GM18519 (cell line): ENCODE measurements around the gene C1orf115.
"Not testable (repeated sequence)": the region's sequence is repeated elsewhere in the genome, so short reads cannot be mapped to it uniquely, and the experiment has no call there.

Source experiments
- ATAC-seq: cut with Tn5 transposase; IDR thresholded peaks from one replicate; pipeline ENCODE4 v1.9.1; 2021; ENCODE audit warnings: mild to moderate bottlenecking, moderate library complexity; ENCODE audit not compliant: unreplicated experiment, low FRiP score

C1orf115 gene

DNA sequence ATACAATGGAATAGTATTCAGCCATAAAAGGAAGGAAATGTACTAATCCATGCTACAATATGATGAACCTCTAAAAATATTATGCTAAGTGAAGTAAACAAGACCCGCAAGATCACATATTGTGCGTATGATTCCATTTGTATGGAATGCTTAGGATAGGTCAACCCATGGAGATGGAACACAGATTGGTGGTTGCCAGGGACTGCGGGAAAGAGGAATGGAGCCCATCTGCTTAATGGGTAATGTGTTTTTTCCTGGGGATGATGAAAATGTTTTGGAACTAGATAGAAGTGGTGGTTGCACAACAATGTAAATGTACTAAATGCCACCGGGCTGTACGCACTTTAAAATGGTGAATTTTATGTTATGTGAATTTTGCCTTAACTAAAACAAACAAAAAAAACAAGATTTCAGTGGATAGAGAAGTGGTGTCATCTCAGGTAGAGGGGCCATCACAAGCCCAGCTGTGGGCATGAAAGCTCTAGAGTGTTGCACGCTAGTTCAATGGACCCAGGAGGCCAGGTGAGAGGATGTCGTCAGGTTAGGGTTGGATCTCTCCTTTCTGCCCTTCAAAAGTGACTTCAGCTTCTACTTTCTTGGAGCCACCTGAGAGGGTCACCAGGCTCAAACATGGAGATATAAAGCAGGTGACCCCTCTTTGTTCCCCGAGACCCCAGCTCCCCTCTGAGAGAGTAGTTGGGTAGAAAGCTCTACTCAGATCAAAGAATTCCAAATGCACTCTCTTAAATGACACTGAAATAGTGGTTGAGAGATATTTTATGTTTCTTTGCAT is 2.5 kb downstream of the C1orf115 start:
- no peak for ATAC-seq

DNA sequence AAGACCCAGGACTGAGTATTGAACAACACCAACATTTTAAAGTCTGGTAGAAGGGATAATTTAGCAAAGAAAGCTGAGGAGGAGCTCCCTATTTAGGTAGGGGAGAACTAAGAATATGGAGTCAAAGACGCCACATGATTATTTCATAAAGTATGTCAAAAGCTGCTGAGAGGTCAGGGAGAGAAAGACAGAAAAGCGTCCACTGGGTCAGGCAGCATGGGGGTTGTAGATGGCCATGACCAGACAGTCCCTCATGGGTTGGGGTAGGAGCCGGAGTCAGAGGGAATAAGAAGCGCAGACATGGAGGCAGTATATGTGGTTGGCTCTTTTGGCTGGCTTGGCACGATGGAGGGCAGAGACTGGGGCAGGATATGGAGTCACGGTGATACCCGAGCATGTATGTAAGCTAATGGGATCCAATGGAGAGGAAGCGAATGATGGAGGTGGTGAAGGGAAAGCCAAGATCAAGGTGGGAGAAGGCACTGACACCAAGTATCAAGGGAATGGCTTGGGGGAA is 4.8 kb downstream of the C1orf115 start:
- no peak for ATAC-seq

DNA sequence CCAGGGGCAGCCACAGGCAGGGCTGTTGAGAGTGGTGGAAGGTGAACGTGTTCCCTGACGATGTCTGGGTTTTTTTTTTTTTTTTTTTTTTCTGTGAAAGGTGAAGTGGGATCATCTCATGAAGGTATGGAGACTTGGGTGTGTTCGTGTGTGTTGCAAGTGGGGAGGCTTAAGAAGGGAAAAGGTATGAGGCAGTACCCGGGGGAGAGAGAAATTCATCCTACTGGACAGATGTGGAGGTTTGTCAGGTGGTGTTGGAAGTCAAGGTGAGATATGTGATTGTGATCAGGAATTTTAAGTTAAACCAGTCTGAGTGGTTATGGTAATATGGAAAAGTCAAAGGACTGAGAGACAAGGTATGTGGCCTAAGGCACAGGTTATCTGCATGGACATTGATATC is 5.3 kb downstream of the C1orf115 start:
- no peak for ATAC-seq

DNA sequence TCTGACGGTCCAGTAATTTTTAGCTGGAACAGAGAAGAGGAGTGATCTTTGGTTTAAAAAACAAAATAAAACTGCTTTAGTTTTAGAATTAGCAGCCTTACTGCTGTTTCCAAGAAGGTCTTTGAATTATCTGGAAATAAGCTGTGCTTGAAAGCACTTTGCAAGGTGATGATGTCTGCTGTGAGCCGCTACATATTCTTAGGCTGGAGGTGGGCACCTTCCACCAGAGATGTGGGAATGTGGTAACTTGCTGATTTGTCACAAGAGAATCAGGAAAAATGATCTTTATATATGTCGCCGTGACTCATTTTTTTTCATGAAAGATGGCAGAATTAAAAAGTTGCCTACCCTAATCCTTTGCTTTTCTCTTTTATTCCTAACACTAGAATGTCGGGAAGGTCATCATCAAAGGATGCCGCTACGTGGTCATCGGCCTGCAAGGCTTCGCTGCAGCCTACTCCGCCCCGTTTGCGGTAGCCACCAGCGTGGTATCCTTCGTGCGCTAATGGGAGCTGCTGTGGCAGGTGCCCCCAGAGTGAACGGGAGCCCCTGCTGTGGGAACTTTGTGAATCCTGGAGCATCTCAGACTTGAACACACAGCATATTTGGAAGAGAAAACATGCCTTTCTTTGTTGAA is 6.2 kb downstream of the C1orf115 start:
- ATAC-seq = no peak

DNA sequence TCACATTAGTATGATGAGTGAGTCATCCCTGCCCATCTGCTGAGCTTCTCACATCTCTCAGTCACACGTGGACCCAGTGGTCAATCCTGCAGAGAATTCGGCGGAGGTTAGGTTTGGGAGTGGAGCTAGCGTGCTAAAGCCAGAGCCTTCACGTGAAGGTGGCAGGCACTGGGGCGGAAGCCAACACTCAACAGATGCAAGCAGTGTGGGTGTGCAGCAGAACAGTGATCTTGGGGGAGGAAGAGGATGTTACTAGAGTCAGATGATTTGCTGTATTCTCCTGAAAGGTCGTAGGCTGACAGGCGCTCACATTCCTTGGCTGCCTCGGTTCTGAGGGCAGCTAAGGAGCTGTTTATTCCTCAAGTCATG is 6.7 kb downstream of the C1orf115 start:
- no peak for ATAC-seq

DNA sequence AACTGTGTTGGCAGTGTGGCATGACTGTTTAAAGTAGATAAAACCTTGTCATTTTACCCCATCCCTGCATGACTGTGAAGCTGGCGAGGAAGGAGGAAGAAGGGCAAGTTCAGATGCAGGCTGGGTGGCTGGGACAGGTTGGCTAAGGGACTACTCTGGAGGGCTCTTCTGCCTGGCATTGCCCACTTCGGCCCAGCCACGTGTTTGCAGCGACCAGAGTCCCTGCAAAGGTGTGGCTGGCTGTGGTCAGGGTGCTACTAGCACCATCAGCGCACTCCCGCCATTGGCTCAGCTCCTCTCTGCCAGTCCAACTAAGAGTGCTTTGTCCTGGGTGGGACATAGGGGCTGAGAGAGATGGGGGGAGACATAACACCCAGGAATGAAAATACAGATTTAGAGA is 7.2 kb downstream of the C1orf115 start:
- ATAC-seq = no peak

DNA sequence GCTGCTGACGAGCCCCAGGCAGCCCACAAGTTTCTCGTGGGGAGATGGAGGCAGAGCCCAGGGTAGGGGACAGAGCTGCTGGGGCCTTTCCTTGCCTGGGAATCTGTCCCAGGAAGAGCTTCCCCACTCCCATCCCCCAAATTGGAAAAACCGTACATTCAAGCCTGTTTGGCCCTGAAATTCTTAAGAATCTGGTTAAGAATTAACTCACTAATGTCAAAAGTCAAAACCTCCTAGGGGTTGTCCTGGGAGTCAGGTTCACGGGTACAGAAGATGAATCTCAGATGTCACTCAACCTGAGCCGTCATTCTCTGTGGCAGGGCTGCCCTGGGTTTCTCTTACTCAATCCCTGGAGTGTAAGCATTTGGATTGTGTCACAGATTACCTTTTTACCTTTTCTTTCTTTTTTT is 8.4 kb downstream of the C1orf115 start:
- ATAC-seq = no peak

DNA sequence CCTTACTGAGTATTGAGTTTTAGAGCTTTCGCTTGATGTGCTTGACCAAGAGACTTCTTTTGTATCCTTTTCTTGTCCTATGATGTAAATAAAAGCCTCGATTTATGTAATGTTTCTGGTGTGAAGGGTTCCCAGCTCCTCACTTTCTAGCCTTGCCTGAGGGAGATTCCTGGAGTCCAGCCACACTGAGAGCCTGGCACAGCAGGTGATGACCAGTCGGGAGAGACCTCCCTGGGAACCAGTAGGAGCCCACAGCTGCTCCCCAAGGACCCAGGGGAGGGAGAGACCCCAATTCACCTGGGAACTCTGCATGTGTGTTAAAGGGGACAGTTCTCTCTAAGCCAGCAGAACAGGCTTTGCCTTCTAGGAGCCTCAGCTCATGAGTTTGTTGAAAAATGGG is 8.9 kb downstream of the C1orf115 start:
- no peak for ATAC-seq

DNA sequence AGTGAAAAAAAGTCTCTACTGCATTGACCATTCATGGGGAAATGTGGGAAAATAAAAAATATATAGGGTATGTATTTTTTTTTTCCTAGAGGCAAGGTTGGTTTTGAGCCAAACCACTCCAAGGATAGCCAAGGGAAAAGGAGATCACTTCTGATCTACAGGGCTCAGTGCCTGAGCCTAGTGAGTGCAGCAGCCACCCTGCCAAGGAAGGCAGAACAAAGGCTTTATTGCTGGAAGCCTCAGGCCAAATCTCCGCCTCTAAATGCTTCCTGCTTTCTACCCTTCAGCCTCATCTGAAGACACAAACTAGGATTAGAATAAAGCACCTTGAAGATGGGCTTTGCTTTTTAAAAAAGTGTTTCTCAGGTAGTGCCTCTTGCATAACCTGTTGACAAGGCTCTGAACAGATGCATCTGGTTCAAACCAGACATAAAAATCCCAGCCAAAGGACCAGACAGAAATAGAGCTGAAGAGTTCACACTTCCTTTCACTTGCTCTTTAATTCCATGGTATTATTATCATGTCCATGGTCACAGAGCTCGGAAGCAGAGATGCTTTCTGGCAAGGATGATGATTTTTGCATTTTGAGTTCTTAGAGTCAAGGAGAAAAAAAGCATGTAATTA is 10.5 kb downstream of the C1orf115 start:
- no peak for ATAC-seq

DNA sequence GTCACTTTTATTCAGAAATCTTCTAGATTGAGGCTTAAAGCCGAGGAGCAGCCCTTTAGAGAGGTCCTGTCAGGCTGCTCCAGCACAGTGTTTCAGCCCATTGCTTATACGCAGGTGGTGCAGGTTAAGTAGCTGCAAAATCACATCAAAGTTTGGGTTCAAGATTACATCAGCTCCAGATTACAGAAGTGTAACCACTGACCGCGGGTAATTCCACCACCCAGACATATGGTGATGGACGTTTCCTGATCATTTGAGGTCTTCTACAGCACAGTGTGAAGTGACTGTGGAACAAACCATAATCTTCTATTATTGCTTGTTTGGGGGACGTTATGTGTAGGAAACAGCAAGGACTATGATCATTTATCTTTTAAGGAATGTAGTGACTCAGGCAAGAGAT is 11.8 kb downstream of the C1orf115 start:
- no peak for ATAC-seq

DNA sequence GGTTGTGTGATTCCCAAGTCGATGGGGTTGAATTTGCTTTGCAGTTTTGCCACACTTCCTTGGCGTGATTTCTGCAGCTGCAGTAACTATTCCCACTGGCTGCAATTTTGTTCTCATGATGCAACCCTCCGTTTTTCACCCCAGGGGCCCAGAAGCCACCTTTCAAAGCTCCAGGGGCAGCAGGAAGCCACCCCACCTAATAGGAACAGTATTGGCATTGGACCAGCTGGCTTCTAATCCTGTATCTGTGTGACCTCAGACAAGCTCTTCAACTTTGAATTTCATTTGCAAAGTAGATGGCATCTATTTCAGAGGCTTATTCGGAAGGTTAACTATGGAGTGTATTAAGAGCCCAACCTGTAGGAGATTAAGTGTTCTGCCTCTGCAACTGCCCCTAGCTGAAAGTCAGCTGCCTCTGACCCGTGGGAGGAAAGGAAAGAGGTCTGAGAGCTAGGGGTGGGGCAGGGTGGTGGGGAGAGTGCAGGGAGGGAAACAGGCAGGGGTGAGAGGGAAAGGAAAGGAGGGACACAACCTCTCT is 12.6 kb downstream of the C1orf115 start:
- ATAC-seq = no peak

DNA sequence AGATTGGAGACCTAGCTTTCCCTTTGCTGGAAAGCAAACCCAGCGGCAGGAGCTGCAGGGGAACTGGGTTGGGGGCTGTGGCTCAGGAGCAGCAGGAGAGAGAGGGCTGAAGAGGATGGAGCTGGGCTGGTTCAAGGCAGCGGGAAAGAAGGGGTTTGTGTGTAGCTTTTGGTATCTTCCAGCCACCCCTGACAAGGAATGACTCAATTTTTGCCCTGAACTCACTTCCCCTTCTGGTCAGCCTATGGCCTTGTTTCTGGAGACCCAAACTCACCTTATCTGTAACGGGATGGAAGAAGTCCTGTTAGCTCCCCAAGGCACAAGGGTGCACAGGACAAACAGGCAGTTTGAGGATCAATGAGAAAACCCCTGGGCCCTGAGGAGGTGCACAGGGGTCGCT is 13.1 kb downstream of the C1orf115 start:
- no peak for ATAC-seq

DNA sequence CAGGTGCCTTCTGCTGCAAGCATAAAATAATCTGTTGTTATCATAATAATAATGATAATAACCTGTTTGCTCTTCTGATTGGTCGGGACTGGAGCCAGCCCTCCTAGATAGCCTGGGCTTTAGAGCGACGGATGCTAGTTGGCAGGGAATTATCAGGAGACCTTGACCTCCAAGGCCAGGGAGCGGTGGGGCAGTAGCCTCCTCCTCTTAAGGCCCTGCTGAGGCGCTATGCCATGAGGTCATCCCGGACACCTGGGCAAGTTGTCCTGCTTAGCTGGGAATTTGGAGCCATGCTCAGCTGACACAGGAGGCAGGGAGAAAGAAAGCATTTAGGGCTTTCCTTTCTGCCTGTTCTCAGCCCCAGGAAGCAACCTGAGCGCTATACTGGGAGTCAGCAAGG is 15.6 kb downstream of the C1orf115 start:
- no peak for ATAC-seq

DNA sequence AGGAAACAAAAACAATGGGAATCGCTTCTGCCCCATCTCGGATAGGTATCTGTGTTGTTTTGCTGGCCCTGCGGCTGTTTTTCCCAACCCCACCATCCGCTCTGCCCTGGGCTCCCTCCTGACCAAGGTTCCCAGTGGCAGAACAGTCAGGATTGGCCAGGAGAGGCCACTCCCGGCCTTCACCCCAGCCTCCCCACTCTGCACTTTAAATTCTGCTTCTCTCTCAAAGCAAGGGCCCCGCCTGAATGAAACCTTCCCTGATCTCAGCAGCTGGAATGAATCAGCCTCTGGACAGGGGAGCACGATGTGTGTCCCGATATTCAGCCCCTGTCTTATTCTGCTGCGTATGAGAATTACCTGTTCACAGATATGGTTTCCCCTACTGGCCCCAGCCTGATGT is 16.3 kb downstream of the C1orf115 start:
- ATAC-seq = no peak

DNA sequence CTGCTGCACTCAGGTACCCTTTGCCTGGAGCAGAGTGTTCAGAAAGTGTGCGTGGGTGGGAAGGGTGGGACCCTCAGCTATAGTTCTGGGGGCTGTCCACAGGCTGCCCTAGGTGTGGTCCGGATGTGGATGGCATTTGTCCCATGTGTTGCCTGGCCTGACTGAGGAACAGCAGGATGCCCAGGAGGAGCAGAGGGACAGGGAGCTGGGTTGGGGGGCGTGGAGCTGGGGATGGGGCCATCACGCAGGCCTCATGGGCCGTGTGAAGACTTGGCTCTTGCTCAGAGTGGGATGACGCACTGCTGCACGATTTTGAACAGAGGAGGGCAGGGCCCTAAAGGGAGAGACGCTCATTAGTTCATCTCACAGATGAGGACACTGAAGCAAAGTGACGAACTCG is 17.0 kb downstream of the C1orf115 start:
- ATAC-seq = no peak

DNA sequence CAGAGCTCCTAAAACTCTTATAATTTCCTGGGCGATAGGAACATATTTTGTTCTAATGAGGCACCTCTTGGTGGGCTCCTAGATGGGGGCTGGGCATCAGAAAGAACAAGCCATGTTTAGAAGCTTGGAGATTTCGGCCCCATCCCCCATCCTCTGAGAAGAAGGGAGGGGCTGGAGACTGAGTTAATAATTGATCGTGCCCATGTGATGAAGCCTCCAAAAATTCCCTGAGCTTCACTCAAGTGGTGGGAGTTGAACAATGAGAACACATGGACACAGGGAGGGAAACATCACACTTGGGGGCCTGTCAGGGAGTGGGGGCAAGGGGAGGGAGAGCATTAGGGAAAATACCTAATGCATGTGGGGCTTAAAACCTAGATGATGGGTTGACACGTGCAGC is 18.1 kb downstream of the C1orf115 start:
- no peak for ATAC-seq

DNA sequence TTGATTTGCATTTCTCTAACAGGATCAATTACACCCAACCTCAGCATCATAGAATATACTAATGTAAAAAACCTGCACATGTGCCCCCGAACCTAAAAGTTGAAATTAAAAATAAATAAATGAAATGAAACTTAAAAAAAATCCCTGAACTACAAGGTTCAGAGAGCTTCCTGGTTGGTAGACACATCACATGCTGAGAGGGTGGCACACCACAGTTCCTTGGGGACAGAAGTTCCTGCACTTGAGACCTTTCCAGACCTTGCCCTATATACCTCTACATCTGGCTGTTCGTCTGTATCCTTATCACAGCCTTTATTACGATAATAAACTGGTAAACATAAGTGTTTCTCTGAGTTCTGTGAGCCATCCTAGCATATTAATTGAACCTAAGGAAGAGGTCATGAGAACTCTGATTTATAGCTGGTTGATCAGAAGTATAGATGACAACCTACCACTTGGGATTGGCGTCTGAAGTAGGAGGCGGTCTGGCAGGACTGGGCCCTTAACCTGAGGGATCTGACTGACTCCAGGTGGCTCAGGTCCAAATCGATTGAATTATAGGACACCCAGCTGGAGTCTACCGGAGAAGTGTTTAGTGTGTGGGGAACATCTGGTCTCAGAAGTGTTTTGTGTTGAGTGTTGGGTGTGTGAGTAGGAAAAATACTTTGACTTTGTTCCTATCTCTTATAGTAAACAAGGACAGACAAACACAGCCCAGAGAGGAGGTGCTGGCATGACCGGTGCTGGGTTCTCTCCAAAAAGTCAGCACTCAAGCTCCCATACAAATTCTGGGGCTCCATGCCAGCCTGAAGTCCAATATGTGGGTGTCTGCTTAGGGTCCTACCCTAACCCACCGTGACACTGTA is 19.0 kb downstream of the C1orf115 start:
- no peak for ATAC-seq

DNA sequence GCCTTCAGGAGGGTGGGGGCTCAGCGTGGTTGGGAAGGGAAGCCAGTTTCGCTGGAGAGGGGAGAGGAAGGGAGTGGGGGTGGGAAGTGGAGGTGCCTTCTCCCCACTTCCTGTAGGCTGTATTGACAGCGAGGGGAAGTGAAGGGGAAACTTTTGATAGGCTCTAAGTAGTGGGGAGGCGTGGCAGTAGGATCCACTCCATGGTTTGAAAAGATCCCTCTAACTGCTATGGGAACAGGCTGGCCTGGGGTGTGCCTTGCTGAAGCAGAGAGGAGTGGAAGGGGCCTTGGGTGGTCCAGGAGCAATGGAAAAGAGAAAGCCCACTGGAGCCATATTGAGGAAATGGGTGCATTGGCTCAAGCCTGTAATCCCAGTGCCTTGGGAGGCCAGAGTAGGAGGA is 20.2 kb downstream of the C1orf115 start:
- no peak for ATAC-seq

DNA sequence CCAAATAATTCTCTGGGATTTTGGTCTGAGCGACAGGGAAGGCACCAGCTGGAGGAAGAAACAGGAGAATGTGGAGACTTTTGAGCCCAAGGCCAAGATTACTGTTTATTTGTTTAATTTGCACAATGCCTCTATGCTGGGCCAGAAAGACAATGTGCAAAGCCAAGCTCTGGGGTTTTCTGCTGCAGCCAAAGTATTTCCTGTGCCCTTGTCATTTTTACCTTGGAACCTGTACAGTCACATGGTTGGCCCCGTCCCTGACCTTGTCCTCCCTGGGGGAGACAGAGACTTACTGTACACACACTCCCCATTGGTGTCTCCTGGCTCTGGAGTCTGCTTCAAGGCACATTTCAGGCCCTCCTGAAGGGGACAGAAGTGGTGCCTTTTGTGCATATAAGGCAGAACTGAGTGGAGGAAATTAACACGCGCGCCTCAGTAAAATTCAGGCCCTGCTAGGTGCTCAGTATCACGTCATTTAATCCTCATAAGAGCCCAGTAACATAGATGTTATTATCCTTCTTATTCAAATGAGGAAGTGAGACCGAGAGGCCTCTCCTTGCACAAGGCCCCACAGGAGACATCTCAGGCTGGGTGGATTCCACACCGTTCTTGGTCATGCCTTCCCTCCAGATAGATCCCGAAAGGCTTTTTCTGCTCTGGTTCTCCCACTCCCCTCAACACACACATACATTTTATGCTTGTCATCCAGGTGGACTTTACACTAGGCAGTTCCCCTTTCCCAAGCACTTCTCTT is 21.1 kb downstream of the C1orf115 start:
- ATAC-seq = peak; percentile 79

DNA sequence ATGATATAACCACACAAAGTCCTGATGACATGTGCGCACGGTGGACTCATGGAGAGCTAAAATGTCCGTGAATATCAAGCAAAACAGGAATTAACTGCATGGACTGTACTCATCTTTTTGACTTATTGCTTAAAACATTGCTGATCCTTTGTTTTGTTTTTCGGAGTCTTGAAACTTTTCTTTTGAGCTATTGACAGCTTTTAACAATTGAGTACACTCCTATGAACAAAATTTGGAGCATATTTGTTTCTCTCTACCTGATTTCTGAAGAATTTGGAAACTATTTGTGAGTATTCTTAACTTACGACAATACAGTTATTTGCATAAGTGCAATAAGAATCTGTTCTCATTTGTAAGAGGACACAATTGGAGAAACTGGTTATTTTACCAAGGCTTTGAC is 25.8 kb downstream of the C1orf115 start:
- ATAC-seq = not testable (repeated sequence)
